Measurements from ENCODE around the gene XPNPEP2.

XPNPEP2 gene

DNA sequence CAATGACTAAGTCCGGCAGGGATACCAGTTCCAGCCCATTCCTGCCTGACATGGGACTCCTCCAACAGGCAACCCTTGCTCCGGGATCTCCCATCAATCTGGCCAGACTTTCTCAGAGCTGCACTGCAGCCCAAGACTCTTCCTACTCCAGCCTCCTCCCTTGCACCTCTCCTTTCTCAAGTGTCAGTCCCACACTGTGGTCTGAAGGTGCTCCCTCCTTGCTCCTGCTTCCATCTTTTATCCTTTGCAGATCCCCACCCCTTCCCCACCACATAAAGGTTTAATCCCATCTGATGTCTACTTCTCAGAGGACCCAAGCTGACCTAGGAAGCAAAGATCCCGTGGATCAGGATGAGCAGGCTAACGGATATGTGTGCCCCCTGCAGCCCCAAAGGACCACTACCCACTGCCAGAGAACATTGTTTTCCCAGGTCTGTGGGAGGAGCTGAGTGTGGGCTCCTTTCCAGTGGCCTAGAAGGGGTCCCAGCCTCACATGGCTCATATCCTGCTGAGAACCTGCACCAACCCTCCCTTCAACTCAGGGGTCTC lies 33.3 kb upstream of the XPNPEP2 start:
- TF ChIP-seq, protein P1, sequence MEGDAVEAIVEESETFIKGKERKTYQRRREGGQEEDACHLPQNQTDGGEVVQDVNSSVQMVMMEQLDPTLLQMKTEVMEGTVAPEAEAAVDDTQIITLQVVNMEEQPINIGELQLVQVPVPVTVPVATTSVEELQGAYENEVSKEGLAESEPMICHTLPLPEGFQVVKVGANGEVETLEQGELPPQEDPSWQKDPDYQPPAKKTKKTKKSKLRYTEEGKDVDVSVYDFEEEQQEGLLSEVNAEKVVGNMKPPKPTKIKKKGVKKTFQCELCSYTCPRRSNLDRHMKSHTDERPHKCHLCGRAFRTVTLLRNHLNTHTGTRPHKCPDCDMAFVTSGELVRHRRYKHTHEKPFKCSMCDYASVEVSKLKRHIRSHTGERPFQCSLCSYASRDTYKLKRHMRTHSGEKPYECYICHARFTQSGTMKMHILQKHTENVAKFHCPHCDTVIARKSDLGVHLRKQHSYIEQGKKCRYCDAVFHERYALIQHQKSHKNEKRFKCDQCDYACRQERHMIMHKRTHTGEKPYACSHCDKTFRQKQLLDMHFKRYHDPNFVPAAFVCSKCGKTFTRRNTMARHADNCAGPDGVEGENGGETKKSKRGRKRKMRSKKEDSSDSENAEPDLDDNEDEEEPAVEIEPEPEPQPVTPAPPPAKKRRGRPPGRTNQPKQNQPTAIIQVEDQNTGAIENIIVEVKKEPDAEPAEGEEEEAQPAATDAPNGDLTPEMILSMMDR (IDR thresholded peaks at IDR 0.05; ENCODE audit: insufficient read depth, missing control alignments) = no peak
- FAIRE-seq = no peak
- DNase-seq (ENCODE audit: insufficient read length, low spot score) = no peak

DNA sequence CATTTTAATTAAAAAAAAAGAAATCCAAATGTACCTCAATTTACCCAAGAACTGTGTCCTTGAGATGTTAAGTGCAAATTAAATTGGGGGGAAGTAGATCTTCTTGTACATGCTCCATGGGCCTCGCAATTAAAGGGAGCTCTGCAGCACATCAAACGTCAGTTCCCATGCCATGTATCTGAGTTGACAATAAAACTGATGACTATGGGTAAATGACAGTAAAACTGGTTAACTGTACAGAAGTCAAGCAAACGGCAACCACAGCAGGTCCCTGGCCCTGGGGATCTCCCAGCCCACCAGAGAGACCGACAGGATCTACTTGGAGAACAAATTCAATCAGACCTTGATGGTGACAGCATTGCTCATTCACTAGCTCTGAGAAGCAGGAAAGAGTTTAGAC lies 32.8 kb upstream of the XPNPEP2 start:
- TF ChIP-seq, protein P1 (IDR thresholded peaks at IDR 0.05; ENCODE audit: insufficient read depth, missing control alignments) = no peak
- DNase-seq (ENCODE audit: insufficient read length, low spot score) = no peak
- FAIRE-seq = no peak

DNA sequence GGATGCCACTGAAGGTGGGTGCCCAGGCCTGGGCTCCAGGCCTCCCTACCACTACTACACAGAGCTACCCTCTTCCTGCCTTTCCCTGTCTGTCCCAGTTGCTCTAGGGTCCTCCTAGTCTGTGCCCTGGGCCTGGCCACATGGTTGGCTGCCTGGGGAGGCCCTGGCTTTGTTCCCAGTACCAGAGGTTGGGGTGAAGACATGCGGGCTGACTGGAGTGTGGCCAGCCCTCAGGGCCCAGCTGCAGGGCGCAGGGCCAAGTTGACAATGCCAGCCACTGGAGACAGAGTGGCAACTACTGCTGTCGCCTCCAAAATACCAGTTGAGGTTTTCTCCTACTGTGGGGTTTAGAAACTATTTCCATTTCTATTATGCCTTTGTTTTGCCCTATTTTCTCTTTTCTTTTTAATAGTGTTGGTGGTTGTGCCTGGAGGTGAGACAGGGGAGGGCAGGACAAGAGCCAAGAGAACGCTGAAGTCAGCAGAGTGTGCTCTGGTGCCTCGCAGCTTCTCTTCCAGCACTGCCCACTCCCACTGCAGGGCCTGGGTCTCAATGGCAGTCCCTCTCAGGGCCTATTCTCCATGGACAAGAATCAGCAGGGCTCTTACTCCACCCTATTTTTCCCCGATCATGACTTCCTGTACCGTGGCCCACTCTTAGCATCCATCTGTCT lies 32.2 kb upstream of the XPNPEP2 start:
- FAIRE-seq (no peak), DNase-seq (ENCODE audit: insufficient read length, low spot score) (no peak)
- TF ChIP-seq, protein P1 (IDR thresholded peaks at IDR 0.05; ENCODE audit: insufficient read depth, missing control alignments) = no peak

DNA sequence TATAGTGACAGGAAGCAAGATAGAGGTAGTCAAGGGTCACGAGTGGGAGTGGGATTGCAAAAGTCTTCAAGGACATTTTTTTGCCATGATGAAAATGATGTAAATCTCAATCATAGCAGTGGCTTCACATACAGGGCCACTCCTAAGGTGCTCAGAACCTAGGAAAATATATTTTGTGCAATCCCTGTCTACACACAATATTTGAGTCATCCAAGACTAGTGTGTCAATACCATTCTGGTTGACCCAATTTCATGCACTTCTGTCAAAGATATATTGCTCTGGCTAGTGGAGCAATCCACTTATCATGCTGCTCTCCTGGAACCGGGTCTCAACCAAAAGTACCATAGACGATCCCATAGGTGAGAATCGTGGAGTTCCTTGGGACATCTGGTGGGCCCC lies 24.2 kb upstream of the XPNPEP2 start:
- FAIRE-seq = no peak
- no peak for DNase-seq (ENCODE audit: insufficient read length, low spot score)
- TF ChIP-seq, protein P1 (IDR thresholded peaks at IDR 0.05; ENCODE audit: insufficient read depth, missing control alignments) = no peak

DNA sequence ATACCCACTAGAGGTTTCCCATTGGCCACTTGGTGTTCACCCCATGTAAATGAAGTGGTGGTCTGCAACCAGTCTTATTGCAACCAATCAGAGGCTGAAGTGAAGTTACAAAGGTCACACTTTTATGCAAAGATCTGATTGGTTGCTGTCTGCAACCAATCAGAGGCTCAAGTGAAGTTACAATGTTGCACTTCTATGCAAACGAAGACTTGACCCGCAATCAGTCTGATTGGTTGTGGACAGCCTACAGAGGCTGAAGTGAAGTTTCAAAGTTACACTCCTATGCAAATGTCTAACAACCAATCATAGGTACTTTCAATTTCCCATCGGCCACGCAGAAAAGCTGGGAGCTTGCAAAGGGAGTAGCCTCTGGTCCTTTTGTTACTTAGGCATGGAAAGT lies 22.3 kb upstream of the XPNPEP2 start:
- DNase-seq (ENCODE audit: insufficient read length, low spot score) (no peak), FAIRE-seq (no peak)
- TF ChIP-seq, protein P1 (IDR thresholded peaks at IDR 0.05; ENCODE audit: insufficient read depth, missing control alignments) = no peak

DNA sequence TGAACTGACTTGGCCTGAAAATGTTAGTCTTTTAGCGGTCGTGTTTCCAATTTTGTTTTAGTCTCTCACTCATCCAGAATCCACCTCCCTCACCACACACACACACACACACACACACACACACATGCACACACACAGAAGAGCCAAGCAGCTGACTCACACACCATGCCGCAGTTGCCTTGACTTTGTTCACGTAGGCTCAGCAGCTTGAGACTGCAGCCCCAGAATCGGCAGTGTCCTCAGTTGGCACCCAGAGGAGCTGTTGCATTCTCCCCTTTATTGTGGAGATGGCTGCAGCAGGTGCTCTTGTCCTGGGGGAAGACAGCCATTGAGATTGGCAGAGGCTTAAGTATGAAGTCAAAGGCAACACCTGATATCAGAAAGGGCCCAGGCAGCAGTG lies 20.9 kb upstream of the XPNPEP2 start:
- no peak for DNase-seq (ENCODE audit: insufficient read length, low spot score)
- TF ChIP-seq, protein P1 (IDR thresholded peaks at IDR 0.05; ENCODE audit: insufficient read depth, missing control alignments) = no peak
- no peak for FAIRE-seq

DNA sequence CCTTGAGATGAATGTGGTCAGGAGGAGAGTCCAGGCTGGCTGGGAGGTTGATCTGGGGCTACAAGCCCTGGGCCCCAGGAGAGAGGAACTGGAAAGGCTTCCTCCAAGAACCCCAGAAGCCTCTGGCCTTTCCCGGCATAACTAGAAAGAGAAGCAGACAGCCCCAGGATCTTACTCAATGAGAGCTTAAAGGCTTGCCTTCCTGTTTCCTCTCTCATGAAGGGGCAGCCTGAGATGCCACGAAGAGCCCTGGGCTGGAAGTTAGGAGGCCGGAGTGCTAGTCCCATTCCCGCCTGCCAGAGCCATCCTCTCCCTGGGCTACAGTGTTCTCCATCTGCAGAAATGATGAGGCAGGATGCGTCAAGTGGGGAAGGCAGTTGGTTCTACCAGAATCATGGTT lies 20.1 kb upstream of the XPNPEP2 start:
- no peak for FAIRE-seq
- TF ChIP-seq, protein P1 (IDR thresholded peaks at IDR 0.05; ENCODE audit: insufficient read depth, missing control alignments) = no peak
- DNase-seq (ENCODE audit: insufficient read length, low spot score) = no peak
